Loucy (cell line): ENCODE measurements around the gene AVP.
A peak's percentile ranks its signal among the peaks of the same experiment; 100 is the strongest.

ENCODE experiments used
- H2AFZ ChIP-seq: fragments of 200-600 bp; sonication (generic); 2 replicates; pipeline ENCODE4 v1.6.0; 2016; ENCODE audit warnings: antibody characterized with exemption, mild to moderate bottlenecking, low read length, moderate library complexity
- H3F3A ChIP-seq: fragments of 200-600 bp; 2 replicates; pipeline ENCODE4 v1.6.0; 2016; ENCODE audit warnings: antibody characterized with exemption, low read depth, mild to moderate bottlenecking
- H3K27me3 ChIP-seq: fragments of 200-600 bp; sonication (generic); 2 replicates; pipeline ENCODE4 v1.6.1; 2014; ENCODE audit warnings: low read length, mild to moderate bottlenecking; ENCODE audit not compliant: insufficient read depth, poor library complexity, severe bottlenecking
- H3K36me3 ChIP-seq: fragments of 200-600 bp; sonication (generic); 2 replicates; pipeline ENCODE4 v1.6.1; 2016; ENCODE audit warnings: low read length; ENCODE audit not compliant: insufficient read depth
- H3K4me1 ChIP-seq: fragments of 200-600 bp; sonication (generic); 2 replicates; pipeline ENCODE4 v1.5.1; 2014; ENCODE audit warnings: low read length, mild to moderate bottlenecking; ENCODE audit not compliant: insufficient read depth, poor library complexity, severe bottlenecking
- H3K4me2 ChIP-seq: fragments of 200-600 bp; sonication (generic); 2 replicates; pipeline ENCODE4 v1.6.0; 2014; ENCODE audit warnings: antibody characterized with exemption, low read length, low read depth, mild to moderate bottlenecking; ENCODE audit not compliant: poor library complexity, severe bottlenecking
- H3K4me3 ChIP-seq: fragments of 200-600 bp; sonication (generic); 2 replicates; pipeline ENCODE4 v1.5.1; 2014; ENCODE audit warnings: low read length, mild to moderate bottlenecking, mixed read lengths; ENCODE audit not compliant: poor library complexity, severe bottlenecking
- H3K79me2 ChIP-seq: fragments of 200-600 bp; sonication (generic); 2 replicates; pipeline ENCODE4 v1.6.1; 2014; ENCODE audit warnings: low read length; ENCODE audit not compliant: insufficient read depth
- H3K9ac ChIP-seq: fragments of 200-600 bp; sonication (generic); 2 replicates; pipeline ENCODE4 v1.6.0; 2014; ENCODE audit warnings: mild to moderate bottlenecking, low read depth, low read length, moderate library complexity; ENCODE audit not compliant: poor library complexity, severe bottlenecking
- H3K9me2 ChIP-seq: fragments of 200-600 bp; sonication (generic); replicated peaks from 2 replicates; pipeline ENCODE4 v1.6.1; 2016; ENCODE audit warnings: low read depth, low read length, mixed read lengths
- H3K9me3 ChIP-seq: fragments of 200-600 bp; sonication (generic); 2 replicates; pipeline ENCODE4 v1.6.1; 2014; ENCODE audit warnings: mild to moderate bottlenecking, antibody characterized with exemption, low read length, low read depth; ENCODE audit not compliant: insufficient read depth
- H4K20me1 ChIP-seq: fragments of 200-600 bp; sonication (generic); 2 replicates; pipeline ENCODE4 v1.6.0; 2014; ENCODE audit warnings: antibody characterized with exemption, low read length, mild to moderate bottlenecking; ENCODE audit not compliant: insufficient read depth, poor library complexity, severe bottlenecking
- EZH2phosphoT487 ChIP-seq: fragments of 200-600 bp; IDR thresholded peaks from 2 replicates; pipeline ENCODE4 v1.6.1; 2018; ENCODE audit warnings: antibody characterized with exemption, mild to moderate bottlenecking, moderate library complexity, borderline replicate concordance
- TF ChIP-seq, protein P1 (sequence below): fragments of 200-600 bp; sonication (generic); conservative IDR thresholded peaks from 2 replicates; pipeline ENCODE4 v1.5.1; 2014; ENCODE audit warnings: mild to moderate bottlenecking, antibody characterized with exemption, low read length

Gene AVP

DNA sequence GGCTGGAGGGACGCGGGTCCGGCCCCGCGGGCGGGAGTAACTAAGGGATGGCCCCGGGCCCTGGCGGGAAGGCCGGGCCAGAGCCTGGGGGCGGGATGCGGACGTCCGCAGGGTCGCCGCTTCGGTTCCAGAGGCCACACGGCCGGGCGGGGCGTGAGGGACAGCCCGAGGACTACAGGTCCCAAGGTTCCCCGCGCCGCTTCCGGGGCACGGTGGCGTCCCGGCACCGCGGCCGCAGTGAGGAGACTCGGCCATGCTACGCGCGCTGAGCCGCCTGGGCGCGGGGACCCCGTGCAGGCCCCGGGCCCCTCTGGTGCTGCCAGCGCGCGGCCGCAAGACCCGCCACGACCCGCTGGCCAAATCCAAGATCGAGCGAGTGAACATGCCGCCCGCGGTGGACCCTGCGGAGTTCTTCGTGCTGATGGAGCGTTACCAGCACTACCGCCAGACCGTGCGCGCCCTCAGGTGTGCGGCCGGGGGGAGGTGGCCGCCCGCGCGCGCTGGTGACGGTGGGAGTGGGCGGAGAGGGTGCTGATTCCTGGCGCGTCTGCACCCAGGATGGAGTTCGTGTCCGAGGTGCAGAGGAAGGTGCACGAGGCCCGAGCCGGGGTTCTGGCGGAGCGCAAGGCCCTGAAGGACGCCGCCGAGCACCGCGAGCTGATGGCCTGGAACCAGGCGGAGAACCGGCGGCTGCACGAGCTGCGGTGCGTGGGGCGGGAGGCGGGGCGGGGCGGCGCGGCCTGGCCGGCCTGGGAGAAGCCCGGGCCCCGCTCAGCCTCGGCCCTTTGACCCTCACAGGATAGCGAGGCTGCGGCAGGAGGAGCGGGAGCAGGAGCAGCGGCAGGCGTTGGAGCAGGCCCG is 38.5 kb downstream of the AVP start, which contains the start of gene MRPS26:
MRPS26 (plus strand) TSS at position 237 of the 861 bp plus-strand sequence; CDS start at position 254, 17 bp downstream.
- Histone ChIP-seq H3K9me2 (no peaks in the 10 kb centered on the region), H3F3A (no peaks in the 10 kb centered on the region), H3K4me1 (peaks cover 18% of the 10 kb centered on the region), H3K79me2 (peaks cover 30% of the 10 kb centered on the region), H3K4me3 (peak within 1 kb of the TSS; percentile 93), H3K9me3 (no peaks in the 10 kb centered on the region), H2AFZ (peak within 1 kb of the TSS; percentile 81), H3K36me3 (peaks cover 21% of the 10 kb centered on the region; the same call in 1 of the 2 replicates), H3K4me2 (peak within 1 kb of the TSS; percentile 89), H4K20me1 (peaks cover 21% of the 10 kb centered on the region), H3K27me3 (peaks cover 5% of the 10 kb centered on the region), H3K9ac (peak within 1 kb of the TSS; percentile 88)
- TF ChIP-seq EZH2phosphoT487: no peak
- TF ChIP-seq, protein P1, sequence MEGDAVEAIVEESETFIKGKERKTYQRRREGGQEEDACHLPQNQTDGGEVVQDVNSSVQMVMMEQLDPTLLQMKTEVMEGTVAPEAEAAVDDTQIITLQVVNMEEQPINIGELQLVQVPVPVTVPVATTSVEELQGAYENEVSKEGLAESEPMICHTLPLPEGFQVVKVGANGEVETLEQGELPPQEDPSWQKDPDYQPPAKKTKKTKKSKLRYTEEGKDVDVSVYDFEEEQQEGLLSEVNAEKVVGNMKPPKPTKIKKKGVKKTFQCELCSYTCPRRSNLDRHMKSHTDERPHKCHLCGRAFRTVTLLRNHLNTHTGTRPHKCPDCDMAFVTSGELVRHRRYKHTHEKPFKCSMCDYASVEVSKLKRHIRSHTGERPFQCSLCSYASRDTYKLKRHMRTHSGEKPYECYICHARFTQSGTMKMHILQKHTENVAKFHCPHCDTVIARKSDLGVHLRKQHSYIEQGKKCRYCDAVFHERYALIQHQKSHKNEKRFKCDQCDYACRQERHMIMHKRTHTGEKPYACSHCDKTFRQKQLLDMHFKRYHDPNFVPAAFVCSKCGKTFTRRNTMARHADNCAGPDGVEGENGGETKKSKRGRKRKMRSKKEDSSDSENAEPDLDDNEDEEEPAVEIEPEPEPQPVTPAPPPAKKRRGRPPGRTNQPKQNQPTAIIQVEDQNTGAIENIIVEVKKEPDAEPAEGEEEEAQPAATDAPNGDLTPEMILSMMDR: no peak

DNA sequence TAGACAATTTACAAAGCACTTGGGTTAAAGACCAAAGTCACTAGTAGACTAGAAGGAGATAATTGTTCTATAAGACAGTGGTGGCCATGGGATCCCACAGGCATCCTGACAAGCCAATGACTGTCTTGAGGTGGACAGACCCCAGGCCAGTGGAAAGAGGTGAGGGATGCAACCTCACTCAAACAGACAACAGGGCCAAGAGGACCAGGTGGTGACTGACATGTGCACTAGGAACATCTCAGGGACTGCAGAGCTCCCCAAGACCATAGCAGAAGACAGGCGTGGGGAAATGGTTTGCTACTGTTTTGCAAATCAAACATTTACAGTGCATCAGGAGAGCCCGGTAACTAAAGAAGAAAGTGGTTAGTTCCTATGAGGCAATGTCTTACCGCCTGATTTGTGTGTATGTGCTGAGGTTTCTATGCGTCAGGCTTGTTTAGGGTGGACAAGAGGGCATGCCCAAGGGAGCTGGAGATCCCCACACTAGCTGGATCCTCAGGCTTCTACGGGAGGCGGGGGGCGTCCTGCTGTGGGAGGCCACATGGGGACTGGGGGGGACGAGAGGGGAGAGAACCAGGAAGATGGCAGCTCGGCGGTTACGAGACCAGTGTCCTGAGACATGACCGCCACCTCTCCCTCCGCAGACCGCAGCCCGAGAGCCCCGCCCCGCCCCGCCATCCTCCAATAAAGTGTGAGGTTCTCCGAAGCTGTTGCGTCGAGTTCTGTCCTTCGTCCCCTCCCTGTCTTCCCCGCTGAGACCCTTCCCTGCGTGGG is 39.3 kb downstream of the AVP start:
- Histone ChIP-seq H4K20me1 (peaks cover 21% of the 10 kb centered on the region), H3K27me3 (peaks cover 5% of the 10 kb centered on the region), H3K79me2 (peaks cover 30% of the 10 kb centered on the region), H3K4me1 (peaks cover 18% of the 10 kb centered on the region), H3K4me2 (peak overlapping the region; percentile 89), H3K9ac (peak overlapping the region; percentile 88), H3K36me3 (peaks cover 21% of the 10 kb centered on the region; the same call in 1 of the 2 replicates), H2AFZ (peak overlapping the region; percentile 81), H3F3A (no peaks in the 10 kb centered on the region), H3K9me3 (no peaks in the 10 kb centered on the region), H3K4me3 (peak overlapping the region; percentile 93), H3K9me2 (no peaks in the 10 kb centered on the region)
- TF ChIP-seq, protein P1: no peak
- no peak for TF ChIP-seq EZH2phosphoT487

DNA sequence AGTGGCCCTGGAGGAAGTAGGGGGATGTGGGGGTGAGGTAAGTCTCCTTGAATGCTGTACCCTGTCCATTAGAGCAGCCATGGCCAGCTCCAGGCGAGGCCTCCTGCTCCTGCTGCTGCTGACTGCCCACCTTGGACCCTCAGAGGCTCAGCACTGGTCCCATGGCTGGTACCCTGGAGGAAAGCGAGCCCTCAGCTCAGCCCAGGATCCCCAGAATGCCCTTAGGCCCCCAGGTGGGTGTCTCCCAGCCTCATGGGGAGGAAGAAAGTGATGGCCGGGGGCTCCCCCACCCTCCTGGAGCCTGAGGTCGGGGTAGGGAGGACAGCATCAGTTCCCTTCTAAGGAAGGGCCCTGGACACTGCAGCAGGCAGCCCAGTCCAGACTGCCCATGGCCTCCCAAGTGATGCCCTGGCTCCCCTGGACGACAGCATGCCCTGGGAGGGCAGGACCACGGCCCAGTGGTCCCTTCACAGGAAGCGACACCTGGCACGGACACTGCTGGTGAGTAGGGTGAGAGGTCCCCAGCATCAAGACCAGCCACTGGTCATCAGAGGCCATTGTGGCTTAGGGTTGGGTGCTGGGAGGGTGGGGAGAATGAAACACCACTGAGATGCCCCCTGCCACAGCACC is 40.1 kb downstream of the AVP start:
- H3K4me3 ChIP-seq: no peak overlapping the region
- H3K4me2 ChIP-seq: peak overlapping the region; percentile 89
- H4K20me1 ChIP-seq: peaks cover 21% of the 10 kb centered on the region

More for the DNA sequence above, 40.1 kb downstream of the AVP start:
- TF ChIP-seq, protein P1: no peak
- no peak for TF ChIP-seq EZH2phosphoT487
- peaks cover 30% of the 10 kb centered on the region for H3K79me2 ChIP-seq
- H3K9ac ChIP-seq: peak overlapping the region; percentile 88
- no peak overlapping the region for H2AFZ ChIP-seq
- H3K4me1 ChIP-seq: peaks cover 18% of the 10 kb centered on the region
- no peaks in the 10 kb centered on the region for H3F3A ChIP-seq
- H3K9me3 ChIP-seq: no peaks in the 10 kb centered on the region
- peaks cover 24% of the 10 kb centered on the region; the same call in 1 of the 2 replicates for H3K36me3 ChIP-seq
- H3K9me2 ChIP-seq: no peaks in the 10 kb centered on the region
- peaks cover 5% of the 10 kb centered on the region for H3K27me3 ChIP-seq
